Raji (cell line): ENCODE data around the gene CHADL.

ENCODE experiments used
- POLR2A ChIP-seq: IDR thresholded peaks from 2 replicates; pipeline ENCODE4 v1.6.1; 2011; ENCODE audit warnings: low read depth, low read length, control low read depth; ENCODE audit not compliant: insufficient read depth

CHADL gene

GRCh38 chr22:41215409-41215808, 25.3 kb downstream of the CHADL start:
- no peak for TF ChIP-seq POLR2A

- no peak for TF ChIP-seq POLR2A
Observed at GRCh38 chr22:41206719-41207118, 34.0 kb downstream of the CHADL start.

- peak; percentile 91 for TF ChIP-seq POLR2A
Observed at GRCh38 chr22:41204992-41205900, 35.5 kb downstream of the CHADL start, which contains the start of gene L3MBTL2. Gene L3MBTL2, plus strand, starts transcription at chr22:41205312. Its CDS starts 51 bp downstream, at chr22:41205363.

- no peak for TF ChIP-seq POLR2A
Observed at GRCh38 chr22:41204066-41204465, 36.7 kb downstream of the CHADL start.

GRCh38 chr22:41203118-41203517, 37.6 kb downstream of the CHADL start:
- no peak for TF ChIP-seq POLR2A

GRCh38 chr22:41201141-41201540, 39.6 kb downstream of the CHADL start:
- TF ChIP-seq POLR2A = no peak

GRCh38 chr22:41198027-41198580, 42.6 kb downstream of the CHADL start:
- no peak for TF ChIP-seq POLR2A

- peak; percentile 65 for TF ChIP-seq POLR2A
Observed at GRCh38 chr22:41197038-41197972, 43.4 kb downstream of the CHADL start.

- TF ChIP-seq POLR2A = no peak
Observed at GRCh38 chr22:41193829-41194228, 46.9 kb downstream of the CHADL start.

- TF ChIP-seq POLR2A = no peak
Observed at GRCh38 chr22:41191467-41191866, 49.3 kb downstream of the CHADL start.

GRCh38 chr22:41184679-41185078, 56.1 kb downstream of the CHADL start:
- TF ChIP-seq POLR2A = no peak

- no peak for TF ChIP-seq POLR2A
Observed at GRCh38 chr22:41181349-41182241, 59.1 kb downstream of the CHADL start.

- no peak for TF ChIP-seq POLR2A
Observed at GRCh38 chr22:41180926-41181325, 59.8 kb downstream of the CHADL start.
